Effector CD8-positive, alpha-beta T cell (primary cell): ENCODE results near the gene RSPH10B.
"Not testable (repeated sequence)": the region's sequence is repeated elsewhere in the genome, so short reads cannot be mapped to it uniquely, and the experiment has no call there.

ENCODE experiments used
- DNase-seq: peaks from one replicate; lab custom pipeline; 2025; lab: John Stamatoyannopoulos, UW

RSPH10B gene

GRCh38 chr7:5926263-5926870 is 44.1 kb downstream of the RSPH10B start:
- not testable (repeated sequence) for DNase-seq

- not testable (repeated sequence) for DNase-seq
Observed at GRCh38 chr7:5924630-5925029, 45.9 kb downstream of the RSPH10B start.

- DNase-seq = not testable (repeated sequence)
Observed at GRCh38 chr7:5924180-5924579, 46.3 kb downstream of the RSPH10B start.

GRCh38 chr7:5916529-5916928 is 54.0 kb downstream of the RSPH10B start:
- DNase-seq = not testable (repeated sequence)

GRCh38 chr7:5908835-5909234 is 61.7 kb downstream of the RSPH10B start:
- not testable (repeated sequence) for DNase-seq

- not testable (repeated sequence) for DNase-seq
Observed at GRCh38 chr7:5904726-5905125, 65.8 kb downstream of the RSPH10B start.

GRCh38 chr7:5903002-5903401 is 67.5 kb downstream of the RSPH10B start:
- DNase-seq = not testable (repeated sequence)

GRCh38 chr7:5898480-5899224 is 71.8 kb downstream of the RSPH10B start, which contains the start of gene CCZ1:
Gene CCZ1, plus strand, starts transcription at chr7:5898733. Its CDS starts 67 bp downstream, at chr7:5898800.
- peak; percentile 54 for DNase-seq

GRCh38 chr7:5897369-5897919 is 73.0 kb downstream of the RSPH10B start:
- DNase-seq = not testable (repeated sequence)

GRCh38 chr7:5892498-5892897 is 78.0 kb downstream of the RSPH10B start:
- no peak for DNase-seq

GRCh38 chr7:5890244-5890643 is 80.2 kb downstream of the RSPH10B start:
- not testable (repeated sequence) for DNase-seq

- DNase-seq = not testable (repeated sequence)
Observed at GRCh38 chr7:5888021-5888420, 82.5 kb downstream of the RSPH10B start.

- not testable (repeated sequence) for DNase-seq
Observed at GRCh38 chr7:5884431-5884830, 86.1 kb downstream of the RSPH10B start.

GRCh38 chr7:5880106-5880505 is 90.4 kb downstream of the RSPH10B start:
- not testable (repeated sequence) for DNase-seq

- not testable (repeated sequence) for DNase-seq
Observed at GRCh38 chr7:5879591-5879990, 90.9 kb downstream of the RSPH10B start.
